Measurements from ENCODE around the gene AUH.
"Not testable (repeated sequence)": the region's sequence is repeated elsewhere in the genome, so short reads cannot be mapped to it uniquely, and the experiment has no call there.

AUH gene, protein sequence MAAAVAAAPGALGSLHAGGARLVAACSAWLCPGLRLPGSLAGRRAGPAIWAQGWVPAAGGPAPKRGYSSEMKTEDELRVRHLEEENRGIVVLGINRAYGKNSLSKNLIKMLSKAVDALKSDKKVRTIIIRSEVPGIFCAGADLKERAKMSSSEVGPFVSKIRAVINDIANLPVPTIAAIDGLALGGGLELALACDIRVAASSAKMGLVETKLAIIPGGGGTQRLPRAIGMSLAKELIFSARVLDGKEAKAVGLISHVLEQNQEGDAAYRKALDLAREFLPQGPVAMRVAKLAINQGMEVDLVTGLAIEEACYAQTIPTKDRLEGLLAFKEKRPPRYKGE

GRCh38 chr9:91361291-91362050 lies at the start of gene AUH:
TSS of gene AUH (minus strand) at chr9:91361918. CDS start at chr9:91361889, 29 bp downstream.
- peak; percentile 52 for DNase-seq (ENCODE audit: low read depth)

DNA sequence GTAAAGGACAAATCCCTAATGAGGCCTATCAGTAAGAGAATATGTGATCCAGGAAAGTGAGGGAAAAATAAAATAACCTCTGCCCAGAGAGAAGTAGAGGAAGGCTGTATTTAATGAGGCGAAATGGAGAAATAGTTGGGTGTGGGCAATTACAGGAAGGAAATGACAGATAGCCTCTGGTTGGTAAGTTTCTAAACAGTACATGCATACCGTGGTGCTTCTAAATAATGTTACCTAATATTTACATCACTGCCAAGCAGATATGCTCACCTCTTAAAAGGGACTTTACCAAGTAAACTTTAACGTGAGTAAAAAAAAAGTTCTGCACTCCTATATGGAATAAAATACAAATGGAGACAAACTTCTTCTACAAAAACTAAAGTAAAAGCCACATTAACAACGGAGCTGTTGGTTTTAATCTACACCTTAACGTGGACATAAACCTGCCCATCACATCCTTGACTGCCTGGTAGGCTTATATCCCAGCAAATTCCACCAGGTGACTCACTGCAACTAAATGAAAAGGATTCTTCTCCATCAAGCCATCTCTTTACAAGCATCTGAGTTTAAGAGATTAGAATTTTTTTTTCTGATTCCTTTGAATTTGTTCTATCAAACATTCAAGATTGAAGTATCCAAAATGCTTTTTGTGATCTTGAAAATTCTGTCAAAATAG lies 49.5 kb upstream of the AUH start:
- peak; percentile 69 for DNase-seq (ENCODE audit: low read depth)

GRCh38 chr9:91410161-91410560 lies 48.4 kb upstream of the AUH start:
- DNase-seq (ENCODE audit: low read depth), result no peak

GRCh38 chr9:91408475-91408874 lies 46.8 kb upstream of the AUH start:
- peak; percentile 79 for DNase-seq (ENCODE audit: low read depth)

GRCh38 chr9:91407580-91408318 lies 46.0 kb upstream of the AUH start:
- peak; percentile 42 for DNase-seq (ENCODE audit: low read depth)

GRCh38 chr9:91405343-91406077 lies 43.8 kb upstream of the AUH start:
- no peak for DNase-seq (ENCODE audit: low read depth)

GRCh38 chr9:91403665-91404543 lies 42.2 kb upstream of the AUH start:
- no peak for DNase-seq (ENCODE audit: low read depth)

DNA sequence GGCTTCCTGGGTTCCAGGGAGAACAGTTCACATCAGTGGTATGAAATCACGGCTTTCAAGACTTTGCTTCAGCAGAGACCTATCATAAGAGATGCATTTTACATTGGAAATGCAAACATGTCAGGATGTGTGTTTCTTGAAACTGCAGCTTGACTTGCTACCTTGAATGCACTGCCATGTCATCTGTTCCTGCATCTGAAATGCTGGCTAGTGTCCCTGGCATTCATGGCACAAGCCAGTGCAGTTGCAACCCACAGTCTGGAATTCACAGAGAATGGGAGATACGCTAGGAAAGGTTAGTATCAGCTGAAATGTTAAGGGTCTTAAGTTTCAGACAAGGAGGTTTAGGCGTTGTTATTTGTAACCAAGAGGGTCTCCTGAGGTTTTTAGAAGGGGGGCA lies 37.2 kb upstream of the AUH start:
- DNase-seq (ENCODE audit: low read depth), result no peak

DNA sequence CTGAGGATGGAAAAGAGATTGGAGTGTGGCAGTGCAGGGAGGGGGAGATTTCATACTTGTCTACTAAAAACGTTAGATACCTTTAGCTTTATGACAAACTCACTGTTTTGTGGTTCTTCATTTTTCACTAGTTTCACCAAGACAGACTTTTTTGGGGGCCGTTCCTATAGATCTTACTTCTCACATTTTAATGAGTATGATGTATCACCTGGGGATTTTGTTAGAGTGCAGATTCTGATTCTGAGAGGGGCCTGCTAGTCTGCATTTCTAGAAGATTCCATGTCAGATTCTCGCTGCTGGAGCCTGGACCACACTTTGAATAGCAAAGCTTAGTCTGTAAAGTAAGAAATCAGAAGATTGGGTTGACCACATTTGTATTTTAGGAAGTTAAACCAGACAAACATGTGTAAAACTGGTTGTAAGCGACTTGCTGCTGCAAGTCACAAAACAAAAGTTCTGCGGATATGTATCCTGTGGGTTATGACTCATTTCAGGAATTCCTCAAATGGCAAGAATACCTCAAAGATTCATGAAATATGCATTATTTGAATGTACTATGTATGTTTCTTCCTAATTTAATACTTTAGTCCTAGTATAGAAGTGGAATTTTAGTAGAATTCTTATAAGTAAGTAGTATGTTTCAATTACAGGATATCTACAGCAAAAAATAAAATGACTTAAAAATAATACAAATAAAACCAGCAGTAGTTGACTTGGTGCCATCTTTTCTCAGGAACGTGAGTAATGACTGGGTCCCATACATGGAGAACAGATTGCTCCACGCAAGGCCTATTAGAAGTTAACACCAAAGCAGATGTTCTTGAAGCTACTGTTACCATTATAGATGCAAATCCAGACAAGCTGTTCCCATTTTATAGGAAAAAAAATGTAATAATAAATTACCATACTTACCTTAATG lies 34.1 kb upstream of the AUH start:
- peak; percentile 88 for DNase-seq (ENCODE audit: low read depth)

- peak; percentile 93 for DNase-seq (ENCODE audit: low read depth)
Measured at GRCh38 chr9:91395106-91395552, 33.4 kb upstream of the AUH start.

- no peak for DNase-seq (ENCODE audit: low read depth)
Measured at GRCh38 chr9:91393826-91394225, 32.1 kb upstream of the AUH start.

DNA sequence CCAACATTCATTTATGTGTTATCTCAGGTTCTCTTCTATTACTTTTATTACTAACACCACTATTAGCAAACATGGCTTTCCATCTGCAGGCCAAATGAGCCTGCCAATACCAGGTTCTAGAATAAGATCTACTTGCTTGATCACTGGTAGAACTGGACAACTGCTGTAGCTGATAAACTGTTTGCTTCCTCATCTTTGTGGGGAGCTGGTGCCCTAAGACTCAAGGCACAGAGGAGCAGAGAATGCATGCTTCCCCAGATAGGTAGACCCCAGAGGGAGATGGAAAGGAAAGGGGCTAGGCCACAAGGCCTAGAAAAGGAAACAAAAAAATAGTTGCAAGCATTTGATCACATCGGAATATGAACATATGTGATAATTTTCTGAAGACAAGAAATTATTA lies 30.7 kb upstream of the AUH start:
- no peak for DNase-seq (ENCODE audit: low read depth)

DNA sequence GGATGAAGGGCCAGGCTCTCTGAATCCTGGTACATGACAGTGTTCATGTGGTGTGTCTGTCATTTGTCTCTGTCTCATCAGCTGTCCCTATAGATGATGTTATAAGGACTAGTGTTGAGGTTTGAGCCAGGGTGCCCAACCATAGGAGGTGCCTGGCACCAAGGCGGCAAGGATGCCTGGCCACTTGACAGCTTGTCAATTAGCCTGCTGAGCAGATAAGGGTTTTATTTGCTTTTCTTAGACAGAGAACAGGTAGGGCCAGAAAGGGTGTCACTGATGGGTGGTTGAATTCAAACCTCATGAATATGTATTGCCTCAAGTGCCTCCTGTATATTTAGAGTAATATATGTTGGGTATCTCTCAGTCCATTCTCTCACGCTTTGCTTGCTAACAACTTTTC lies 30.1 kb upstream of the AUH start:
- no peak for DNase-seq (ENCODE audit: low read depth)

- no peak for DNase-seq (ENCODE audit: low read depth)
Measured at GRCh38 chr9:91391412-91391811, 29.7 kb upstream of the AUH start.

GRCh38 chr9:91389686-91390085 lies 28.0 kb upstream of the AUH start:
- not testable (repeated sequence) for DNase-seq (ENCODE audit: low read depth)

GRCh38 chr9:91386765-91387164 lies 25.0 kb upstream of the AUH start:
- no peak for DNase-seq (ENCODE audit: low read depth)

DNA sequence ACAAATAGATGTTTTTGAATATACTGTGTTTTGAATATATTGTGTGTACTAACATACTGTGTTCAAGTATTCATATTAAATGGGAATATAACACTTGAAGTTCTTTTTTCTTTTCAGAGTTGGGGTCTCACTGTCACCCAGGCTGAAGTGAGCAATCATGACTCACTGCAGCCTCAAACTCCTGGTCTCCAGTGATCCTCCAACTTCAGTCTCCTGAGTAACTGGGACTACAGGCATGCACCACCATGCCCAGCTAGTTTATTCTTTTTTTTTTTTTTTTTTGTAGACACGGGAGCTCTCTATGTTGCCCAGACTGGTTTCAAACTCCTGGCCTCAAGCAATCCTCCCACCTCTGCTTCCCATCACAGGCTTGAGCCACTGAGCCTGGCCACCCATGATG lies 23.2 kb upstream of the AUH start:
- no peak for DNase-seq (ENCODE audit: low read depth)

DNA sequence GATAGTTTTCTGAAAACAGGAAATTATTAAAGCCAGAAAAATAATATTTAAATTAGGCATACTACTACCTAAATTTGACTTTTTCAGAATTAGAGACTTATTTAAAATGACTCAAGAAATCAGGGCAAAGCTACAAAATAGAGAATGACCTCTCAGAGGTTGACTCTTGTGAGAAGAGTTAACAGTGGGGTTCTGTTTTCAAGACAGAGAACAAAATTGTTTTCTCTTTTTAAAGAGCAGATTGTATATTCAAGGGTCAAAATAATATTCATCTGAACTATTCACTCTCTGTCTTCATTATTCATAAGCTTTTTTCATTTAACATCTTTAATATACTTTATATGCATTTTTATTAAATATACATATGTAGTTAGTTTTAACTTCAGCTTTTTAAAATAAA lies 21.9 kb upstream of the AUH start:
- no peak for DNase-seq (ENCODE audit: low read depth)

- DNase-seq (ENCODE audit: low read depth), result no peak
Measured at GRCh38 chr9:91382298-91382697, 20.6 kb upstream of the AUH start.
